Gastroesophageal sphincter (tissue), 4 donors: ENCODE measurements around the gene TPBGL. TPM values are rescaled to one million over a fixed set of nuclear protein-coding genes. Genes with fewer than 3 reads are reported as not detected.

Experiments used
- ATAC-seq: fragments of 150-250 bp; one replicate; pipeline ENCODE4 v1.9.1; 2016; ENCODE audit warnings: mild to moderate bottlenecking, moderate library complexity
- H3K27ac ChIP-seq, 4 donors: fragments of 200-600 bp; sonication (generic) in 3 of 4; 1 replicate in 3 of 4; 2 replicates in 1 of 4; pipeline ENCODE4 v1.5.1; 2016 to 2019
- H3K27me3 ChIP-seq: fragments of 200-600 bp; sonication (generic); one replicate; pipeline ENCODE4 v1.5.1; 2019
- H3K36me3 ChIP-seq, 2 donors: fragments of 200-600 bp; sonication (generic); one replicate each; pipeline ENCODE4 v1.5.1; 2019; ENCODE audit warnings: control low read depth in 1 of 2
- H3K4me1 ChIP-seq, 3 donors: fragments of 200-600 bp; sonication (generic); 1 replicate in 2 of 3; 2 replicates in 1 of 3; pipeline ENCODE4 v1.5.1; 2016 to 2019; ENCODE audit warnings: control low read depth in 2 of 3
- H3K4me3 ChIP-seq, 2 donors: fragments of 200-600 bp; sonication (generic); one replicate each; pipeline ENCODE4 v1.5.1; 2019; ENCODE audit warnings: mild to moderate bottlenecking in 1 of 2, moderate library complexity in 1 of 2
- H3K9me3 ChIP-seq, 3 donors: fragments of 200-600 bp; sonication (generic); one replicate each; pipeline ENCODE4 v1.5.1; 2017 to 2019; ENCODE audit warnings: control low read depth in 2 of 3
- EP300 ChIP-seq: sonication (generic); formaldehyde crosslinking; IDR thresholded peaks from one replicate; pipeline ENCODE4 v1.6.1; 2017; ENCODE audit warnings: antibody characterized with exemption, mild to moderate bottlenecking
- POLR2A ChIP-seq, 2 donors: fragments of 450-650 bp; IDR thresholded peaks; one replicate each; pipeline ENCODE4 v1.6.1; 2017; ENCODE audit warnings: antibody characterized with exemption in 2 of 2, mild to moderate bottlenecking in 2 of 2, moderate library complexity in 1 of 2
- POLR2AphosphoS5 ChIP-seq: sonication (generic); formaldehyde crosslinking; IDR thresholded peaks from one replicate; pipeline ENCODE4 v1.6.1; 2017; ENCODE audit warnings: antibody characterized with exemption
- WGBS, 2 donors: methylation state at CpG; one replicate each; pipeline ENCODE4 v1.1.5; 2018; ENCODE audit warnings: low coverage in 1 of 2; 5-methylcytosine and 5-hydroxymethylcytosine counted together
- total RNA-seq, 4 donors: library from RNA; depleted of rRNA; stranded (reverse); fragments of >200 nt; gene quantifications; one replicate each; pipeline ENCODE4 v1.1.0, GENCODE V29; 2016
- TF ChIP-seq, protein P1 (sequence below), 4 experiments: fragments of 200-600 bp in 2 of 4; fragments of 450-650 bp in 2 of 4; sonication (generic) in 1 of 4; IDR thresholded peaks; one replicate each; pipeline ENCODE4 v1.5.1; 2017 to 2019; ENCODE audit warnings: antibody characterized with exemption in 4 of 4, mild to moderate bottlenecking in 2 of 4, moderate library complexity in 2 of 4

TPBGL gene
- total RNA-seq, 4 donors from 2014 or later, result 0.13 to 0.31 TPM; not detected in 2

DNA sequence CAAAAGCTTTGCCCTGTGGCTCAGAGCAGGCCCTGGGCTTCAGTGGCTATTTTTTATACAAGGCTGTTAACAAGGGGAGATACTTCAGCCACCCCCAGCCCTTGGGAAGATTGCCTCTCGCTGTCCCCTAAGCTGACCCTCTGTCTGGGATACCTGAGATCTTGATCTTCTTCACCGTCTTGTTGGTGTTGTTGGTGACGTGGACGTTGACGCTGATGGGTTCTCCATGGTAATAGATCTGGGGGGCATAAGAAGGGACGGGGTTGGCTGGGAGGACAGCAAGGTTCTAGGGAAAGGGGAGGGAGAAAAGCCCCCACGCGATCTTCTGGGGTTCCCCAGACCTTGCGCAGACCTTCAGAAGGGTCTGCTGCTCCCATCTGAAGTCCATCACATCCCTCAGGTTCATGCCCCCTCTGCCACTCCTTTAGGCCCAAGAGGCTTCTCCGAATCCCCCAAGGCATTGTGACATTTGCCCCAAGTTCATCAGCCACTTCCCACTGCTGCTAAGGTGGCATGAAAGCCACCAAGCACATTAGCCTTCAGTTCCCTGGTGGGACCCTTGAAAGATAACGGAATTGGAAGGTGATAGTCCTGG lies 36.7 kb downstream of the TPBGL start:
- Histone ChIP-seq H3K9me3 (no peaks in the 10 kb centered on the region), H3K27ac (no peak overlapping the region), H3K36me3 (peaks cover 3 to 98% of the 10 kb centered on the region in 2 donors), H3K4me3 (no peak overlapping the region), H3K4me1 (peaks cover 0 to 23% (median 6%) of the 10 kb centered on the region in 3 donors), H3K27me3 (no peaks in the 10 kb centered on the region)
- no CpG with 5 or more reads among the region's 11 CpGs for WGBS, 2 donors
- TF ChIP-seq POLR2A (IDR thresholded peaks at IDR 0.05), result no peak
- TF ChIP-seq EP300, result no peak
- TF ChIP-seq, protein P1, sequence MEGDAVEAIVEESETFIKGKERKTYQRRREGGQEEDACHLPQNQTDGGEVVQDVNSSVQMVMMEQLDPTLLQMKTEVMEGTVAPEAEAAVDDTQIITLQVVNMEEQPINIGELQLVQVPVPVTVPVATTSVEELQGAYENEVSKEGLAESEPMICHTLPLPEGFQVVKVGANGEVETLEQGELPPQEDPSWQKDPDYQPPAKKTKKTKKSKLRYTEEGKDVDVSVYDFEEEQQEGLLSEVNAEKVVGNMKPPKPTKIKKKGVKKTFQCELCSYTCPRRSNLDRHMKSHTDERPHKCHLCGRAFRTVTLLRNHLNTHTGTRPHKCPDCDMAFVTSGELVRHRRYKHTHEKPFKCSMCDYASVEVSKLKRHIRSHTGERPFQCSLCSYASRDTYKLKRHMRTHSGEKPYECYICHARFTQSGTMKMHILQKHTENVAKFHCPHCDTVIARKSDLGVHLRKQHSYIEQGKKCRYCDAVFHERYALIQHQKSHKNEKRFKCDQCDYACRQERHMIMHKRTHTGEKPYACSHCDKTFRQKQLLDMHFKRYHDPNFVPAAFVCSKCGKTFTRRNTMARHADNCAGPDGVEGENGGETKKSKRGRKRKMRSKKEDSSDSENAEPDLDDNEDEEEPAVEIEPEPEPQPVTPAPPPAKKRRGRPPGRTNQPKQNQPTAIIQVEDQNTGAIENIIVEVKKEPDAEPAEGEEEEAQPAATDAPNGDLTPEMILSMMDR (IDR thresholded peaks at IDR 0.05), result no peak
- TF ChIP-seq POLR2AphosphoS5, result no peak
- ATAC-seq, result no peak

DNA sequence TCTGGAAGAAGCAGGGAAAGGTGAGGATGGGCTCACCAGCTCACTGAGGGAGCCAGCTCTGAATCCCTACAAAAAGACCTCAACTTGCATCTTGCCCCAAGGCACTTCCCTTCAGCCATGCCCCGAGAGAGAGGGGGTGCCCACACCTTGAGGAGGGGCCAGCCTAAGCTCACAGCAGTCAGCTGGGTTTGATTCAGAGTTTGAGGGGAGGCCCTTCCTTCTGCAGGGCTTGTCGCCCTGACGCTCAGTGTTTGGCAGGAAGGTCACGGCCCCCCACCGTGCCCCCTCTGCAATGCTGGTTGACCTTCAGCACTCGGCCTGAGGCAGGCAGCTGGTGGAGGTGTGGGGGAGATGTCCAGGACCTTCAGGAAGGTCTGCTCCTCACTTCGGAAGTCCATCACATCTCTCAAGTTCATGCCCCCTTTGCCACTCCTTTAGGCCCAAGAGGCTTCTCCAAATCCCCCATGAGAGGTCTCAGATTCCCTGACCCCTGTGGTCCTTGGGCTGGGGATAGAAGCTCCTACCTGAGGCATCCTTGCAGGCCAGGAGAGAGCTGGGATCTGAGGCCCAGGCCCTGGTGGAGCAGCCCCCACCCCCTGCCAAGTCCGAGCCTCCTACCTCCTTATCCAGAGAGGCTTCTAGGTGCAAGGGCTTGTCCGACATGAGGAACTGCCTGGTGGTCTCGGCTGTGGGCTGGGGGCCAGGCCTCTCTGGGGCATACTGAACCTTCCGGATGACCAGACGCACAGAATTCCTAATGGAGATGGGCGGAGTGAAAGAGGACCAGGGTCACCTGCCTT lies 37.6 kb downstream of the TPBGL start:
- Histone ChIP-seq H3K4me3 (no peak overlapping the region), H3K36me3 (peaks cover 3 to 98% of the 10 kb centered on the region in 2 donors), H3K27ac (no peak overlapping the region), H3K9me3 (no peaks in the 10 kb centered on the region), H3K27me3 (no peaks in the 10 kb centered on the region), H3K4me1 (peaks cover 0 to 23% (median 6%) of the 10 kb centered on the region in 3 donors)
- ATAC-seq, result no peak
- TF ChIP-seq, protein P1 (IDR thresholded peaks at IDR 0.05), result no peak
- no peak for TF ChIP-seq EP300
- TF ChIP-seq POLR2AphosphoS5, result no peak
- no peak for TF ChIP-seq POLR2A (IDR thresholded peaks at IDR 0.05)
- WGBS, 2 donors, result 90% methylated on average over 2 of the region's 13 CpGs; no CpG with 5 or more reads in 1 of the 2 donors

DNA sequence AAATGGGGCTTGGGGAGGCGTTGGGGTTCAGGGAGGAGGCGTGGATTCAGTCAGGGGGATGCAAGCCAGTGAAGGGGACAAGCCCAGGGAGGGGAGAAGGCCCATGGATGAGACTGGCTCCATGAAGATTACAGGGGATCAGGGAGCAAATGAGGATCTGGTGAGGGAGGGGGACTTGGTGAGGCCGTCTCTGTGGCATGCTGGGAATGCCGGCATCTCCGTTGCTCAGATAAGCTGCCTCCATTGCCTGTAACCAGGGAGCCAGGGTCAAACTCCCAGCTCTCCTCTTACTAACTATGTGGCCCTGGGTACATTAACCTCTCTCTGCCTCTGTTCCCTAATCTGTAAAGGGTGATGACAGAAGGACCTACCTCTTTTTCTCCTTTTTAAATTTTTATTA lies 38.7 kb downstream of the TPBGL start:
- Histone ChIP-seq H3K9me3 (no peaks in the 10 kb centered on the region), H3K27ac (peak overlapping the region in 2 of 4 donors; percentile 14 to 47), H3K36me3 (peaks cover 3 to 98% of the 10 kb centered on the region in 2 donors), H3K4me3 (no peak overlapping the region), H3K27me3 (no peaks in the 10 kb centered on the region), H3K4me1 (peaks cover 0 to 23% (median 6%) of the 10 kb centered on the region in 3 donors)
- TF ChIP-seq EP300 (no peak), POLR2A (IDR thresholded peaks at IDR 0.05) (no peak), POLR2AphosphoS5 (no peak)
- TF ChIP-seq, protein P1 (IDR thresholded peaks at IDR 0.05), result no peak
- ATAC-seq, result no peak
- WGBS, 2 donors, result 62 to 72% methylated on average over 3 of the region's 5 CpGs

DNA sequence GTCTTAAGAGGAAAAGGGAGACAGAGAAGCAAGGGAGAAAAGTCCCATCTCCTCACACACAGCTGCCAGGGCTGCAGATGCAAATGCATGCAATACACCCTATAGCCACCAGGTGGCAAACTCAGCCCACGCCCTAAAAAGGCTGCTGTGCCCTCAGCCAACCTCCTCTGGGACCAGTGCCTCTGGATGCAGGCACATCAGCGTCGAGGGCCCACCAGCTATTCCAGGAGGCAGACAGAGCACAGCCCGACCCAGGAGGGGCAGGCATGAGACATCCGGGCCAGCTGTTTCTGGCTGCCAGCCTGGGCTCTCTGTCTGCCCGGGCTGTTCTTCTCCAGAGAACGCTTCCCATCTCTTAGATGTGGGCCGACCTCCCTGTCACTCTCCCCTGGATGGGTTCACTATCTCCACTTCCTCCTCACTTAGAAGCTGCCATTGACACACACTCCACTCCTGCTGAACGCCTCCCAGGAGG lies 39.7 kb downstream of the TPBGL start:
- Histone ChIP-seq H3K4me1 (peaks cover 0 to 23% (median 6%) of the 10 kb centered on the region in 3 donors), H3K27ac (peak overlapping the region in 3 of 4 donors; percentile 47 to 66 (median 55)), H3K27me3 (no peaks in the 10 kb centered on the region), H3K4me3 (no peak overlapping the region), H3K9me3 (no peaks in the 10 kb centered on the region), H3K36me3 (peaks cover 3 to 98% of the 10 kb centered on the region in 2 donors)
- ATAC-seq, result peak; percentile 79
- TF ChIP-seq, protein P1 (IDR thresholded peaks at IDR 0.05), result peak in 3 of 4 experiments; percentile 99
- TF ChIP-seq EP300 (no peak), POLR2A (IDR thresholded peaks at IDR 0.05) (no peak), POLR2AphosphoS5 (peak; percentile 52)
- WGBS, 2 donors, result 26% methylated on average over 6 of the region's 9 CpGs; no CpG with 5 or more reads in 1 of the 2 donors
